ENCODE measurements around the gene PAK6. TPM values are rescaled to one million over a fixed set of nuclear protein-coding genes. Genes with fewer than 3 reads are reported as not detected.
A peak's percentile ranks its signal among the peaks of the same experiment; 100 is the strongest.

Gene PAK6
- polyA plus RNA-seq, 1 donor (not counting 4 experiments of a cell fraction or from before 2014, with no cell fraction given) = 11.5 TPM

DNA sequence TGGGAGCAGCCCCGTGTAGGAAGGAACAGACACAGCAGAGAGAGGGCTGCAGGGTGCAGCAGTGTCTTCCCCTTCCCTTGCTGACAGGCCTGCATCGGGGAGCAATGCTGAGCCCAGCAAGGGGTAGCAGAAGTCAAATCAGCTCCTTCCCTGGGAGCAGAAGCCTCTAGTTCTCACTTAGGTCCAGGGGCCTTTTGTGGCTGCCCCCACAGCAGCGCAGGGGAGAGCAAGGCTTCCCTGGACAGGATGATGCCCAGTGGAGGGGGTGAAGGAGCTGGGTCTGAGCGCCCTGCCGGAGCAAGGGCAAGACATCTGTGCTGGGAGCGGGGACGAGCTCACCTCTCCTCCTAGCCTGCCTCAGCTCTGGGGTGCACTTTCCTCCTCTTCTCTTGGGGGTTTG, 68.0 kb downstream of the PAK6 start:
- no peak overlapping the region for H3K27ac ChIP-seq (ENCODE audit: control insufficient read depth, insufficient read depth, low read length)
- no peak overlapping the region for H3K4me3 ChIP-seq (ENCODE audit: control insufficient read depth in 2 of 3, extremely low read depth in 1 of 3, insufficient read depth in 2 of 3, low read depth in 1 of 3, low read length in 3 of 3)
- no peaks in the 10 kb centered on the region for H3K36me3 ChIP-seq (ENCODE audit: control insufficient read depth in 2 of 2, extremely low read depth in 1 of 2, insufficient read depth in 2 of 2, low read length in 2 of 2)
- H2AFZ ChIP-seq (ENCODE audit: control insufficient read depth, low read length) = no peak overlapping the region
- peaks cover 30% of the 10 kb centered on the region for H3K27me3 ChIP-seq (ENCODE audit: control insufficient read depth, extremely low read depth, insufficient read depth, low read length)
- DNase-seq (ENCODE audit: low read depth, low spot score) (no peak), FAIRE-seq (no peak)
- dilution Hi-C loops (cut with MboI; ENCODE audit: extremely low pct_ligation_motif_present, low sequenced_read_pairs) = no loop called here
- H4K20me1 ChIP-seq (ENCODE audit: control insufficient read depth, extremely low read depth, insufficient read depth, low read length) = peaks cover 4% of the 10 kb centered on the region
- H3K9ac ChIP-seq (ENCODE audit: control insufficient read depth, extremely low read depth, insufficient read depth, low read length) = no peak overlapping the region
- no peaks in the 10 kb centered on the region for H3K79me2 ChIP-seq (ENCODE audit: control insufficient read depth, insufficient read depth, low read length)
- H3K9me3 ChIP-seq (ENCODE audit: control insufficient read depth, low read depth, low read length) = no peaks in the 10 kb centered on the region
- TF ChIP-seq, protein P1, sequence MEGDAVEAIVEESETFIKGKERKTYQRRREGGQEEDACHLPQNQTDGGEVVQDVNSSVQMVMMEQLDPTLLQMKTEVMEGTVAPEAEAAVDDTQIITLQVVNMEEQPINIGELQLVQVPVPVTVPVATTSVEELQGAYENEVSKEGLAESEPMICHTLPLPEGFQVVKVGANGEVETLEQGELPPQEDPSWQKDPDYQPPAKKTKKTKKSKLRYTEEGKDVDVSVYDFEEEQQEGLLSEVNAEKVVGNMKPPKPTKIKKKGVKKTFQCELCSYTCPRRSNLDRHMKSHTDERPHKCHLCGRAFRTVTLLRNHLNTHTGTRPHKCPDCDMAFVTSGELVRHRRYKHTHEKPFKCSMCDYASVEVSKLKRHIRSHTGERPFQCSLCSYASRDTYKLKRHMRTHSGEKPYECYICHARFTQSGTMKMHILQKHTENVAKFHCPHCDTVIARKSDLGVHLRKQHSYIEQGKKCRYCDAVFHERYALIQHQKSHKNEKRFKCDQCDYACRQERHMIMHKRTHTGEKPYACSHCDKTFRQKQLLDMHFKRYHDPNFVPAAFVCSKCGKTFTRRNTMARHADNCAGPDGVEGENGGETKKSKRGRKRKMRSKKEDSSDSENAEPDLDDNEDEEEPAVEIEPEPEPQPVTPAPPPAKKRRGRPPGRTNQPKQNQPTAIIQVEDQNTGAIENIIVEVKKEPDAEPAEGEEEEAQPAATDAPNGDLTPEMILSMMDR (optimal IDR thresholded peaks at IDR 0.05 in 1 of 3, IDR thresholded peaks at IDR 0.05 in 1 of 3, conservative IDR thresholded peaks at IDR 0.05 in 1 of 3; ENCODE audit: extremely low read depth in 1 of 3, insufficient read depth in 2 of 3, low read length in 3 of 3) = no peak
- no peak for TF ChIP-seq EZH2 (IDR thresholded peaks at IDR 0.05; ENCODE audit: low read length)
- no peaks in the 10 kb centered on the region for H3K9me1 ChIP-seq (ENCODE audit: control insufficient read depth, extremely low read depth, insufficient read depth, low read length)
- H3K4me1 ChIP-seq (ENCODE audit: control insufficient read depth, extremely low read depth, insufficient read depth, low read length) = no peaks in the 10 kb centered on the region
- no peak overlapping the region for H3K4me2 ChIP-seq (ENCODE audit: control insufficient read depth, extremely low read depth, insufficient read depth, low read depth, low read length)

DNA sequence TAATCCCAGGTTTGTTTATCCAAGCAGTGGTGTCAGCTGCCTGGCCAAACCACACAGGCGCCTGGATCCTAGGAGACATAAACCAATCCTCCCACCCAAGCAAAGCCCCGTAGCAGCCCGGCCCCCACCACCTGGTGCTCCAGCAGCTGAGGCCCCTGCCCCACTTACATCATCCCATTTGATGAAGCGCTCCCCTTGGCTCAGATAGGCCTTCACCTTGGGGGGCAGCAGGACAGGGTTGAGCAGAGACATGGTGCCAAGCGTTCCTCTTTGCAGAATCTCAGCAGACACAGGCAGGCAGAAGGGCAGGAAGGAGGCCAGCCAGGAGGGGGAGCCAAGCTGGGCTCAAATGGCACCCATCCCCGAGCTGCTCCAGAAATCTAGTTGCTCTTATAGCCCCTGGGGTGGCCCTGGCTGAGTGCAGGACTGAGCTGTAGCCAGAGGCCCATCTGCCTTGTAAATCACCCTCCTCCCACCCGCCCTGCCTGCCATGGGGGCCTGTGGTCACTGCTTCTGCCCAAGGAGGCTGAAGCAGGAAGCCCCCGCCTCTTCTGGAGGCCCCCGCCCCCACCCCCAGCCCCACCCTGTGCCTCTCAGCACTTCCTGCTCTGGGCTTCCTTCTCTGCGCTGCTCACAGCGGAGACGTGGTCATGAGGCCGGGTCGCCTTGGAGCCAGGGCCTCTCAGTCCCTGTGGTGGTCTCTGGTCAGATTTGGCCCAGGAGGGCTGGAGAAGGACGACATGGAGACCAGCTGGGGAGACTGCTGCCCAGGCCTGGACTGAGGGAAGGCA, 68.8 kb downstream of the PAK6 start, which contains the start of gene PLCB2:
TSS of gene PLCB2 (minus strand) at position 515 of the 791 bp plus-strand sequence. CDS start at position 252, 263 bp downstream.
- peaks cover 4% of the 10 kb centered on the region for H4K20me1 ChIP-seq (ENCODE audit: control insufficient read depth, extremely low read depth, insufficient read depth, low read length)
- H3K4me3 ChIP-seq (ENCODE audit: control insufficient read depth in 2 of 3, extremely low read depth in 1 of 3, insufficient read depth in 2 of 3, low read depth in 1 of 3, low read length in 3 of 3) = no peak within 1 kb of the TSS
- dilution Hi-C loops (cut with MboI; ENCODE audit: extremely low pct_ligation_motif_present, low sequenced_read_pairs) = no loop called here
- TF ChIP-seq, protein P1 (optimal IDR thresholded peaks at IDR 0.05 in 1 of 3, IDR thresholded peaks at IDR 0.05 in 1 of 3, conservative IDR thresholded peaks at IDR 0.05 in 1 of 3; ENCODE audit: extremely low read depth in 1 of 3, insufficient read depth in 2 of 3, low read length in 3 of 3) = peak in 2 of 3 experiments; percentile 9 to 46
- no peak for TF ChIP-seq EZH2 (IDR thresholded peaks at IDR 0.05; ENCODE audit: low read length)
- no peaks in the 10 kb centered on the region for H3K79me2 ChIP-seq (ENCODE audit: control insufficient read depth, insufficient read depth, low read length)
- H3K4me1 ChIP-seq (ENCODE audit: control insufficient read depth, extremely low read depth, insufficient read depth, low read length) = no peaks in the 10 kb centered on the region
- H3K9me3 ChIP-seq (ENCODE audit: control insufficient read depth, low read depth, low read length) = no peaks in the 10 kb centered on the region
- H3K9me1 ChIP-seq (ENCODE audit: control insufficient read depth, extremely low read depth, insufficient read depth, low read length) = no peaks in the 10 kb centered on the region
- H2AFZ ChIP-seq (ENCODE audit: control insufficient read depth, low read length) = no peak within 1 kb of the TSS
- peaks cover 30% of the 10 kb centered on the region for H3K27me3 ChIP-seq (ENCODE audit: control insufficient read depth, extremely low read depth, insufficient read depth, low read length)
- no peaks in the 10 kb centered on the region for H3K36me3 ChIP-seq (ENCODE audit: control insufficient read depth in 2 of 2, extremely low read depth in 1 of 2, insufficient read depth in 2 of 2, low read length in 2 of 2)
- FAIRE-seq (no peak), DNase-seq (ENCODE audit: low read depth, low spot score) (no peak)
- no peak within 1 kb of the TSS for H3K27ac ChIP-seq (ENCODE audit: control insufficient read depth, insufficient read depth, low read length)
- no peak within 1 kb of the TSS for H3K4me2 ChIP-seq (ENCODE audit: control insufficient read depth, extremely low read depth, insufficient read depth, low read depth, low read length)
- H3K9ac ChIP-seq (ENCODE audit: control insufficient read depth, extremely low read depth, insufficient read depth, low read length) = no peak within 1 kb of the TSS

All from keratinocyte (primary cell).